Hematopoietic multipotent progenitor cell treated with erythropoietin and hydrocortisone succinate and interleukin-3 and kit ligand, for 4 days (in vitro differentiated cells): ENCODE measurements around the gene SLC2A8.

ENCODE experiments used
- DNase-seq: peaks from one replicate; pipeline ENCODE4 v3.0.0-alpha.2; 2015

SLC2A8 gene

GRCh38 chr9:127382541-127382940, 14.4 kb upstream of the SLC2A8 start:
- DNase-seq: no peak

- DNase-seq: no peak
Measured at GRCh38 chr9:127384016-127384730, 12.8 kb upstream of the SLC2A8 start.

- no peak for DNase-seq
Measured at GRCh38 chr9:127384901-127385300, 12.1 kb upstream of the SLC2A8 start.

DNA sequence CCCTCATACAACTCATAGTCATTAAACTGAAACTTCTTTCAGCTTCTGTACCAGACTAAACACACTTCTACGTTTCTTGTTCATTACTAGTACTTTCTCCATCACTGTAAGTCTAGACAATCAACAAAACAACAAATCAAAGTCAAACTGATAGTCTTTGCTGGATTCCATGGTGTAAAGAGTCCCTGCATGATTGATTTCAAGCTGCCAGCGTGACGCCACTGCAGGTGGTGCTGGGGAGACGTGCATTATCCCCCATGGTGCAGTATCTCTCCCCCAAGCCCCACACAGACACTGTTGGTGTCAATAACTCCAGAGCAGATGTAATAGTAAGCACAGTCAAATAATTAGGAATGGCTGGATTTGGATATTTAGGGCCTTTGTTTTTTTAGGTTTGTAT, 10.7 kb upstream of the SLC2A8 start:
- DNase-seq: no peak

DNA sequence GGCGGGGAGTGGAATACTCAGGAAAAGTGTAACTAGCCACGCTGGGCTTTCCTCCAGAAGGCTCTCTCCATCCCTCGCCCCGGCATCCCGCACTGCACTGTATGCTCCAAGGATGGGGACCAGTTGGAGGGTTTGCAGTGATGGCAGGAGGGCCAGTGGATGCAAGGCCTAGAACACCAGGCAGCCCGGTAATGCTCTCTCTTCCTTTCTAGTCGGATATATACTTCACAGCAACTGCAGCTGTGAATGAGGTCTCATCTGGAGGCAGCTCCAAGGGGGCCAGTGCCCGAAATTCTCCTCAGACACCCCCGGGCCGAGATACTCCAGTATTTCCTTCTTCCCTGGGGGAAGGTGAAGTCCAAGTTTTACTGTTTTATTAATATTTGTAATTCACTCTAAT, 10.0 kb upstream of the SLC2A8 start:
- no peak for DNase-seq

- DNase-seq: peak; percentile 90
Measured at GRCh38 chr9:127388037-127388855, 8.7 kb upstream of the SLC2A8 start.

DNA sequence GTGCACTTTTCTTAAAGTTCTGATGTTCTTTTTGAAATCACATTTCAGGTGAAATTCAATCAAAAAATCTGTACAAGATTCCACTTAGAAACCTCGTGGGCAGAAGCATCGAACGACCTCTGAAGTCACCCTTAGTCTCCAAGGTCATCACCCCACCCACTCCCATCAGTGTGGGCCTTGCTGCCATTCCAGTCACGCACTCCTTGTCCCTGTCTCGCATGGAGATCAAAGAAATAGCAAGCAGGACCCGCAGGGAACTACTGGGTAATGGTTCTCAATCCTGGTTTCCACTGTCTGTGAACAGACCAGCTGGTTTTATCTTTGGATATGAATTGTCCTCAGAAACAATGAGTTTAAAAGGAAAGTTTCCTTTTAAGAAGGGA, 8.1 kb upstream of the SLC2A8 start:
- no peak for DNase-seq

- no peak for DNase-seq
Measured at GRCh38 chr9:127389381-127390247, 7.4 kb upstream of the SLC2A8 start.

- peak; percentile 60 for DNase-seq
Measured at GRCh38 chr9:127390248-127390545, 6.8 kb upstream of the SLC2A8 start.

DNA sequence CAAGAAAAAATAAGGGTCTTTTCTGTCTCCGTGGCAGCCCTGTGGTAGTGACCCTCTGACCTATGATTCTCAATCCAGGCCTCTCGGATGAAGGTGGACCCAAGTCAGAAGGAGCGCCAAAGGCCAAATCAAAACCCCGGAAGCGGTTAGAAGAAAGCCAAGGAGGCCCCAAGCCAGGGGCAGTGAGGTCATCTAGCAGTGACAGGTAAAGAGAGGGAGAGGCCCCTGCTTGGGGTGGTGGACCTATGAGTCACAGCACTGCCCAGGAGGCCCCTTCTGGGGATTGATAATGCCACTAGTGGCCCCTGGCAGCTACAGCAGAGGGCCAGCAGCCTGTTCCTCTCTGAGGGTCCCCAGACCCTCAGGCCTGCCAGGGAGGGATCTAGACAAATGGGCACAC, 6.4 kb upstream of the SLC2A8 start:
- DNase-seq: no peak

DNA sequence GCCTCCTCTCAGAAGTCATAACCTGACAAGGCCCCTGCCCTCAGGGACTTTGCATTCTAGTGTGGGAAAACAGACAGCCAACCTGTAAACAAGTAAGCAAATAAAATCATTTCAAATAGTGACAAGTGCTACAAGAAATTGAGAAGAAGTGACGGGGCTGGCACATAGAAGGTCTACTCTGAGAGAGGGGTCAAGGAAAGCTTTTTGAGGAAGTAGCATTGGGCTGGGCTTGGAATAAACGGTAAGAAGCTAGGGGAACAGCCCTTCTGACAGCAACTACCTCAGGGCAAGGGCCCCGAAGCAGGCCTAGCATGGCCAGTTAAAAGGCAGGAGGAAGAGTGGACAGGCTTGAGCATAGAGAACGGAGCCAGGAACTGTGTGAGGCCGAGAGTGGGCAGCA, 4.8 kb upstream of the SLC2A8 start:
- peak; percentile 55 for DNase-seq

GRCh38 chr9:127392976-127393375, 4.0 kb upstream of the SLC2A8 start:
- no peak for DNase-seq

DNA sequence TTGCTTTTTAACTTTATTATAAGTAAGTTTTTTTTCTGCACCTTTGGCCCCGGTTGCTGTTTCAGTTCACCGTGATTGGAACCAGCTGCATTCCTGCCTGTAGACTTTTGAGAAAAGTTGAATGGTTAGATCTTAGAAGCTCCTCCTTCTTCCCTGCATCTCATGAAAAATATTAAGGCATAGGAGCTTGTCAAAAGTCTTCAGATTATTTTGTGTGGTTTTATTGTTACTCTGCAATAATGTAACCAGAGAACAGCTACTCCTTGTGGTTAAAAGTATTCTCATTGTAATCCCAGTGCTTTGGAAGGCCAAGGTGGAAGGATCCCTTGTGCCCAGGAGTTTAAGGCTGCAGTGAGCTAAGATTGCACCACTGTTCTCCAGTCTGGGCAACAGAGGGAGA, 3.3 kb upstream of the SLC2A8 start:
- no peak for DNase-seq

DNA sequence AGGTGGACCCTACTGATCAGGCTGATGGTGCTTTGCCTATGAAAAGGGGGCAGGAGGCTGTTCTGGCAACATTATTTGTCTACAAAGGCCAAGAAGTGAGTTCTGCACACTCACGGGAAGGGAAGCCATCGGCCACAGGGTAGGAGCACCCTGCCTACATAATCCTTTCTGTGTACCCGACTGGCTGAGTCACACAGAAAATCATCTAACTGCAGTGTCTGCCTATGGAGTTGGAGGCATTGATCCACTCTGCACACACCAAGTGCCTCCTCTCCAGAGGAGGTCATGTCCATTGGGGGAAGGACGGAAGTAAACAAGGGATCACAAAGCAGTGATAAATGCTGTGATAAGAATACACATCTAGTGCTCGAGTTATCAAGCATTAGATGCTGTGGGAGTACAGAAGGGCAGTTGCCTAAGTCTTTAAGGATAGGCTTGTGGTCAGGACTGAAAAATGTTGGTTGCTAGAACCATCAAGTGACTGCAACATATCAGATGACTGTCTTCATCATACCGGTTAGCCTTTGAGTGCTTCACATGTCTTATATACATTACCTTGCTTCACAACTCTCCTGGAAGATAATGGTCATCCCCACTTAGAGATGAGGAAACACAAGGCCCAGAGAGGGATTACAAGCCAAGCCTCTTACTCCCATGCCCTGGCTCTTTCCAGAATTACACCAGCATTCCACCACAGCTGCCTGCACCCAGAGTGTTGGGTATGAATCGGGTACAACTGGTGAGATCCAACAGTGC, 1.3 kb upstream of the SLC2A8 start:
- DNase-seq: peak; percentile 51

DNA sequence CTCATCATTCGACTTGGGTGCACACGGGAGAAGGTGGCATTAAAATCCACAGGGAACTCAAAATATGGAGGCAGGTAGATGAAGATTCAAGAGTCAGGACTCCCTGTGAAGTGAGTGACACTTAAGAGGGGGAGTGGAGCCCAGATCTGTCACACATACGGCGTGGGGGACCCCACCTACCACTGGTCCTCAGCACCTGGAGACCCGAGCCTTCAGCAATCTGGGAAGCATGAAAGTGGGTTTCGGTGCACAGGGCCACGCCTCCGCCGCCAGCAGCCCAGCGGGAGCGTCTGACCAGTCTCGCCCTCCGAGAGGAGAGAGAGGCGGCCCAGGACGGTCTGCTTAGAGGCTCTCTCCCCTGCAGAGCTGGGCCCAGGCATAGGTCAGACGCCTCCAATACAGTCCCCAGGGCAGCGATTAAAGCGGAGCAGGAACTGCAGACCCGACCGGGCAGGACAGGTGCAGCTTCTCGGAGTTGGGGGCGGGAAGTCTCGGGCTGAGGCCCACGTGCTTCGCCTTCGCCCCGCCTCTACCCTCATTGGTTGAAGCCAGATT, 639 bp upstream of the SLC2A8 start:
- no peak for DNase-seq

GRCh38 chr9:127397646-127398274, 791 bp downstream of the SLC2A8 start:
- DNase-seq: peak; percentile 46

DNA sequence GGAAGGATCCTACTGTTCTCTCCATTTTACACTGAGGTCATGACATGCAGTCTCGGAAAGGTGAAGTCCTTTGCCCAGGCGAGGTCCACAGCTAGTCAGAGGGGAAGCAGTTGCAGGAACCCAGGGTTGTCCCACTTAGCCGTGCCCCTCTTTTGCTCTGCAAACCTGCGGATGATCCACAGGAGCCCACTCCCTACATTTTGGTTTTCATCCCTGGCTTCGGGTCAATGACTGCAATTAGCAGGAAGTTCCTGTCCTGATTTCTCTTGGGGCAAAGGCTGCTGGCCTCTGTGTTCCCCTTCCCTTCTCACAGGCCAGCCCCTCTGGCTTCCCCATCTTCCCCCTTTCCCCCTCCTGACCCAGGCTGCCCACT, 1.3 kb downstream of the SLC2A8 start:
- no peak for DNase-seq

- no peak for DNase-seq
Measured at GRCh38 chr9:127398715-127399400, 1.9 kb downstream of the SLC2A8 start.

DNA sequence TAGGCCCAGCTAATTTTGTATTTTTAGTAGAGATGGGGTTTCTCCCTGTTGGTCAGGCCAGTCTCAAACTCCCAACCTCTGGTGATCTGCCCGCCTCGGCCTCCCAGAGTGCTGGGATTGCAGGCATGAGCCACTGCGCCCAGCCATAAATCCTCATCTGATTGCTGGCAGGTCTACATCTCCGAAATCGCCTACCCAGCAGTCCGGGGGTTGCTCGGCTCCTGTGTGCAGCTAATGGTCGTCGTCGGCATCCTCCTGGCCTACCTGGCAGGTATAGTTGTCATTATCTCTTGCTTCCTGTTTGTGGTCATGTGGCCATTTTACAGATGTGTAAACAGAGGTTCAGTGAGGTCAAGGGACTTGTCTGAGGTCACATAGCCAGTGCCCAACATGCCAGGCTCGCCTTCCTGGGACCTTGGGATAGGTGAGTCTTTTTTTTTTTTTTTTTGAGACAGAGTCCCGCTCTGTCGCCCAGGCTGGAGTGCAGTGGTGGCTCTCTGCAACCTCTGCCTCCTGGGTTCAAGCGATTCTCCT, 2.8 kb downstream of the SLC2A8 start:
- no peak for DNase-seq

DNA sequence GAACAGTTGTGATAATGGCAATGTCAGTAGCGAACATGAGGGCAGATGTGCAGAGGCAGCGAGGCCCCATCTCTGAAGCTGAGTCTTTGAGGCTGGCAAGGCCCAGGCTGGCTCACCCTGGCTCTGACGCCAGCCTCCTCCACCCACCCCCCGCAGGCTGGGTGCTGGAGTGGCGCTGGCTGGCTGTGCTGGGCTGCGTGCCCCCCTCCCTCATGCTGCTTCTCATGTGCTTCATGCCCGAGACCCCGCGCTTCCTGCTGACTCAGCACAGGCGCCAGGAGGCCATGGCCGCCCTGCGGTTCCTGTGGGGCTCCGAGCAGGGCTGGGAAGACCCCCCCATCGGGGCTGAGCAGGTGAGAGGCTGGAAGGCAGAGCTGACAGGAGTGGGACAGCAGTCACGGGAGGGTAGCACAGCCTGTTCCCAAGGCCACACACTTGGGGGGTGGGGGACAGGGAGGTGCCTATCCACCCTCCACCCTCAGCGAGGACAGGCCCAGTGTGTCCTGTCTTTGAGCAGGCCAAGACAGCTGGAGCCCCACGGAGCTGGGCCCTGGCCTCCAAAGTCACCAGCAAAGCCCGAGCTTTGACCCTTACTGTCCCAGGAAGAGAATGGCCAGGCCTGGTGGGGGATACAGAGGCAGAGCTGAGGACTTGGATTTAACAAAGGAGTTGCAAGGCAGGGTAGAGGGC, 5.6 kb downstream of the SLC2A8 start:
- DNase-seq: no peak
